SIG-M5 (cell line): ENCODE data around the gene CTSH.

Experiments used
- DNase-seq: peaks from one replicate; lab custom pipeline; 2025; lab: John Stamatoyannopoulos, UW

Gene CTSH

GRCh38 chr15:78977591-78978347, 32.9 kb upstream of the CTSH start:
- no peak for DNase-seq

- no peak for DNase-seq
Observed at GRCh38 chr15:78977091-78977571, 32.3 kb upstream of the CTSH start.

GRCh38 chr15:78976691-78977090, 31.8 kb upstream of the CTSH start:
- no peak for DNase-seq

GRCh38 chr15:78974272-78974918, 29.5 kb upstream of the CTSH start:
- DNase-seq: no peak

GRCh38 chr15:78969687-78970349, 25.0 kb upstream of the CTSH start:
- no peak for DNase-seq

- no peak for DNase-seq
Observed at GRCh38 chr15:78968539-78969271, 23.9 kb upstream of the CTSH start.

- DNase-seq: no peak
Observed at GRCh38 chr15:78968114-78968513, 23.3 kb upstream of the CTSH start.

GRCh38 chr15:78960308-78960707, 15.5 kb upstream of the CTSH start:
- DNase-seq: no peak

GRCh38 chr15:78959360-78959759, 14.5 kb upstream of the CTSH start:
- no peak for DNase-seq

GRCh38 chr15:78957416-78958093, 12.7 kb upstream of the CTSH start:
- no peak for DNase-seq

- no peak for DNase-seq
Observed at GRCh38 chr15:78956937-78957336, 12.1 kb upstream of the CTSH start.

GRCh38 chr15:78955355-78955754, 10.5 kb upstream of the CTSH start:
- DNase-seq: no peak

GRCh38 chr15:78951841-78952238, 7.0 kb upstream of the CTSH start:
- DNase-seq: no peak

- no peak for DNase-seq
Observed at GRCh38 chr15:78950902-78951840, 6.3 kb upstream of the CTSH start.

- no peak for DNase-seq
Observed at GRCh38 chr15:78950343-78950742, 5.5 kb upstream of the CTSH start.

GRCh38 chr15:78949461-78949860, 4.6 kb upstream of the CTSH start:
- DNase-seq: no peak

GRCh38 chr15:78947506-78947905, 2.7 kb upstream of the CTSH start:
- DNase-seq: no peak

GRCh38 chr15:78946493-78946892, 1.6 kb upstream of the CTSH start:
- no peak for DNase-seq

GRCh38 chr15:78944202-78944625, 632 bp downstream of the CTSH start:
- no peak for DNase-seq

- no peak for DNase-seq
Observed at GRCh38 chr15:78943692-78944091, 1.2 kb downstream of the CTSH start.

- no peak for DNase-seq
Observed at GRCh38 chr15:78942741-78943140, 2.1 kb downstream of the CTSH start.
